HepG2 (cell line): Measurements from ENCODE around the gene HSPE1.

Source experiments
- CENPX ChIP-seq: sonication (generic); formaldehyde crosslinking; IDR thresholded peaks from 2 replicates; pipeline ENCODE4 v1.9.0; 2021; ENCODE audit warnings: mild to moderate bottlenecking, missing genetic modification reagents, moderate library complexity
- EZH2 ChIP-seq: conservative IDR thresholded peaks from 2 replicates; pipeline ENCODE4 v1.6.1; 2012; ENCODE audit warnings: mild to moderate bottlenecking, low read depth, low read length, moderate library complexity
- FOSL1 ChIP-seq: sonication (generic); formaldehyde crosslinking; IDR thresholded peaks from 2 replicates; pipeline ENCODE4 v1.9.0; 2021; ENCODE audit warnings: missing genetic modification reagents, borderline replicate concordance
- STAT6 ChIP-seq: sonication (generic); formaldehyde crosslinking; IDR thresholded peaks from 2 replicates; pipeline ENCODE4 v1.4.0; 2020; ENCODE audit warnings: missing genetic modification reagents, mild to moderate bottlenecking, borderline replicate concordance

DNA sequence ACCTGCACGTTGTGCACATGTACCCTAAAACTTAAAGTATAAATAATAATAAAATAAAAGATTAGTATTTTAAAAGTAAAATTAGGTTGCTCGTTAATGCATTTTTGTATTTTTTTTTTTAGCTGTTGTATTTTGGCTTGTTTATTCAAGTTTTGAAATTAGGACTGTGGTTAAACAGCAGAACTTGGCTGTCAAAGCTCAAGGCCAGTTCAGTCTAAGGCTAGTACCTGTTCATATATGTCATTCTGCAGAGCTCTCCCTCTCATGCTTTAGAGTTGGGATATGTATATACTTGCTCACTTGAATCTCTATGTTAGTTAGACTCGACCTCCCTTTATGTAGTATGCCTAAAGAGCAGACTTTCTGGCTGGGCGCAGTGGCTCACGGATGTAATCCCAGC lies 48.4 kb downstream of the HSPE1 start:
- TF ChIP-seq STAT6 (CRISPR knock-in tag) (no peak), CENPX (CRISPR knock-in tag) (no peak), EZH2 (no peak), FOSL1 (CRISPR knock-in tag) (no peak)
